GM21381 (cell line): Measurements from ENCODE around the gene CACNA1G.

Experiments used
- ATAC-seq: cut with Tn5 transposase; IDR thresholded peaks from one replicate; pipeline ENCODE4 v1.9.1; 2021; ENCODE audit warnings: mild to moderate bottlenecking, moderate library complexity; ENCODE audit not compliant: unreplicated experiment

Gene CACNA1G

GRCh38 chr17:50547035-50547735, 13.3 kb upstream of the CACNA1G start, which contains the start of gene SPATA20:
Gene SPATA20, plus strand, starts transcription at chr17:50547174. Its CDS starts 35 bp downstream, at chr17:50547209.
- peak; percentile 69 for ATAC-seq

DNA sequence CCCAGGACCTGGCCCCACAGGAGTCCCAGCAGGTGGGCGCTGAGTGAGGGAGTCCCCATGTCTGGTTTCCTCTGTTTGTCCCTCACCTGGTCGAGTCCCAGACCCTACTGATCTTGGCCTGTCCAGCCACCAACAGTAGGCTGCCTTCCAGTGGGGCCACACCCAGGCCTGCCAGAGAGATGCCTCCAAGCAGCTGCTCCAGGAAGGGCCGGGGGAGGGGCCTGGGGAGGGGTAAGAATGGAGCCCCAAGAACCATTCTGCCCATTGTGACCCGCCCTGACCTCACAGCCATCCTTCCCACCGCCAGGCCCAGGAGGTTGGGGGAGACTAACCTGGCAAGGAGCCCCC, 12.8 kb upstream of the CACNA1G start:
- ATAC-seq, result no peak

GRCh38 chr17:50548831-50549230, 11.7 kb upstream of the CACNA1G start:
- no peak for ATAC-seq

- no peak for ATAC-seq
Measured at GRCh38 chr17:50549256-50549941, 11.1 kb upstream of the CACNA1G start.

- no peak for ATAC-seq
Measured at GRCh38 chr17:50549969-50550368, 10.5 kb upstream of the CACNA1G start.

DNA sequence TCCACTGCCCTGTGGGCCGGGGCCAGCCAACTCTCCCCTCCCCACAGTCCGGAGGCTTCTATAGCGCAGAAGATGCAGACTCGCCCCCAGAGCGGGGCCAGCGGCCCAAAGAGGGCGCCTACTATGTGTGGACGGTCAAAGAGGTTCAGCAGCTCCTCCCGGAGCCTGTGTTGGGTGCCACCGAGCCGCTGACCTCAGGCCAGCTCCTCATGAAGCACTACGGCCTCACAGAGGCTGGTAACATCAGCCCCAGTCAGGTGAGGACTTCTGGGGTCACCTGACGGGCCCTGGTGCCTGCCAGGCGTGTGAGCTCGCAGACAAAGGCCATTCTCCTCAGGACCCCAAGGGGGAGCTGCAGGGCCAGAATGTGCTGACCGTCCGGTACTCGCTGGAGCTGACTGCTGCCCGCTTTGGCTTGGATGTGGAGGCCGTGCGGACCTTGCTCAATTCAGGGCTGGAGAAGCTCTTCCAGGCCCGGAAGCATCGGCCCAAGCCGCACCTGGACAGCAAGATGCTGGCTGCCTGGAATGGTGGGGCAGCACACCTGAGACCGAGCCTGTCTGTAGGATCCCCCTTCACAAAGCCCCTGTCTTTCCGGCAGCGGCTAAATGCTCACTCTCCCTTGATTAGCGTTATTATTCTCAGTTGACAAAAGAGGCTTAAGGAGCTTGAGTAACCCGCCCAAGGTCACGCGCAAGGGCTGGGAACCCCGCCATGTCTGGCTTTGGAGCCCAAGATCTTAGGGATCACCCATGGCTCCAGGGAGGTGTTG, 9.7 kb upstream of the CACNA1G start:
- ATAC-seq, result no peak

- no peak for ATAC-seq
Measured at GRCh38 chr17:50551433-50551815, 9.1 kb upstream of the CACNA1G start.

GRCh38 chr17:50551884-50552283, 8.6 kb upstream of the CACNA1G start:
- ATAC-seq, result no peak

GRCh38 chr17:50554201-50554600, 6.3 kb upstream of the CACNA1G start:
- ATAC-seq, result no peak

- ATAC-seq, result no peak
Measured at GRCh38 chr17:50556803-50557202, 3.7 kb upstream of the CACNA1G start.

GRCh38 chr17:50557630-50558029, 2.9 kb upstream of the CACNA1G start:
- no peak for ATAC-seq

DNA sequence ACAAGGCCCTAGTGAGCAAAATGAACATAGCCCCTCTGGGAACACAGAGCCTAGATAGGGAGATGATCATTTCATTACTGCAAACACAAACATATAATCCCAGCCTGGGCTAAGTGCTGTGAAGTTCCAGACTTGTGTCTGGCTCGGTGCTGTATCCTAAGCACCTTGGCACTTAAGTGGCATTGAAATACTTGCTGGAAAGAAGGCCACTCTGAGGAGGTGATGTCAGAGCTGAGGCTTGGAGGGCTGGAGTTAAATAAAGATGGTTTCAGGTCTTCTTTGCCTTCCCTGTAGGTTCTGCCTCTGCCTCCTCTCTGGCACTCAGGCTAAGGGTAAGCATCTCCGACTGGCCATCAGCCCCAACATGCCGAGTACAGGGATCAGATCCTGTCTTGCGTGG, 2.4 kb upstream of the CACNA1G start:
- ATAC-seq, result no peak

DNA sequence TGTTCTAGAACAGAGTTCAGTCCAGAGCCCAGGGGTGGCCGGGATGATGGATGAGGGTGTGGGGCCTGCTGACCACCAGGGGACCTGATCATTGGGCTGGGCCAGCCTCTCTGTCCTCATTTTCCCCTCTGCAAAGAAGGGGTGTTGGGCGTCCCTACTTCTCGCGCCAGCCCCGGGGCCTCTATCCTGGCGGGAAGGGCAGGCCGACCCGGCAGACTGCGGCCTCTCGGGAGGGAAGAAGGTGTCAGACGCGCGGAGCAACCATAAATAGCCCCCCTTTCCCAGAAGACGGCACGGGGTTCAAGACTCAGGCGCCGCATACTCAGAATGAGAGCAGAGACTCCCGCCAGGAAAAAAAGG, 2.0 kb upstream of the CACNA1G start:
- ATAC-seq, result no peak

DNA sequence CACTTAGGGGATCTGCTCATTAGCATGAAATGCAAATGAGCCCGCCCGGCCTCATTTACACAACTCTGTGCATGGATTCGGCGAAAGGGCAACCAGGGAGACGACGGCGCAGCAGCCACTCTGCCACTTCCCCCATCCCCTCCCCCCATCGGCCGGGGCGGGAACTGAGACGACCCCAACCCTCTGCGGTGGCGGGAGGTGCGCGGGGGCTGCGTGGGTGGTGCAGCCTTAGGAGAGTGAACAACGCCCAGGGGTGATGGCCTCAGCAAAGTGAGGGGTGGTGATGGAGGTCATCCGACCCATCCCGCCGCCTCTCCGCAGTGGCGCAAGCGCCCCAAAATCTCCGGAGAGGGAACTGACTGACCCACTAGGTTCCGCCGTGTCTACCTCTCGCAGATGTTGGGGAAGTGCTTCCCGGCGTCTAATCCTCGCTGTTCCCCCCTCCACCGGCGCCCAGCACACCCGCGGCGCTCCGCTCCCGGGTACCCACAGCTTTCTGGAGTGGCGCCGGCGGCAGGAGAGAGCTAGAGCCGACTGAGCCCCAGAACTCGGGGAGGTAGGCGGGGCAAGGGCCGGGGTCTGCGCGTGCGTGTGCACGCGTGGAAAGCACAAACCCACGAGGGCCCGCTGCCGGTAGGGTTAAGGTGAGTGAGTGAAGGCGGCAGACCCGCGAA, 1.4 kb upstream of the CACNA1G start:
- no peak for ATAC-seq

DNA sequence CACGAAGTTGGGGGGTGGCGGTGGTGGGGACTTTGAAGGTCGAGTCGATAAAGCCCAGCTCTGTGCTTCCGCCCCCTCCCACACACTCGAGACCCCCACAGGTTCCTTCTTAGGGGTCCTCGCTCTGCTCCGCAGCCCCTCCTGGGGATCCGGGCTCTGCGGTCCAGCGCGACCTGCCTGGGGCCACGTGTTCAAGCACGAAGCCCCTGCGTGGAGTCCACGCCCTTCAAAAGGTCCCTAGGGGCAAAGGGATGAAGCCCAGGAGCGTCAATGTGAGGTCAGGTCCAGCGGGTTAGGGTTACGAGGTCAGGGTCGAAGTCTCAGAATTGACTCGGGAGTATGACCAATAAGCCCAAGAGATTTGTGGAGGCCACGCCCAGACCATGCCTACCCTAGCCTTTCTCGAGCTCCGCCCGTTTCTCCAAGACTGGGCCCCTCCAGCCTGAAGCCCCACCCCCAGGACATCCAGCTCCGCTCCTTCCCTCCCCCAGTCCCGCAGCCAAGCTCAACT, 786 bp upstream of the CACNA1G start:
- ATAC-seq, result no peak

DNA sequence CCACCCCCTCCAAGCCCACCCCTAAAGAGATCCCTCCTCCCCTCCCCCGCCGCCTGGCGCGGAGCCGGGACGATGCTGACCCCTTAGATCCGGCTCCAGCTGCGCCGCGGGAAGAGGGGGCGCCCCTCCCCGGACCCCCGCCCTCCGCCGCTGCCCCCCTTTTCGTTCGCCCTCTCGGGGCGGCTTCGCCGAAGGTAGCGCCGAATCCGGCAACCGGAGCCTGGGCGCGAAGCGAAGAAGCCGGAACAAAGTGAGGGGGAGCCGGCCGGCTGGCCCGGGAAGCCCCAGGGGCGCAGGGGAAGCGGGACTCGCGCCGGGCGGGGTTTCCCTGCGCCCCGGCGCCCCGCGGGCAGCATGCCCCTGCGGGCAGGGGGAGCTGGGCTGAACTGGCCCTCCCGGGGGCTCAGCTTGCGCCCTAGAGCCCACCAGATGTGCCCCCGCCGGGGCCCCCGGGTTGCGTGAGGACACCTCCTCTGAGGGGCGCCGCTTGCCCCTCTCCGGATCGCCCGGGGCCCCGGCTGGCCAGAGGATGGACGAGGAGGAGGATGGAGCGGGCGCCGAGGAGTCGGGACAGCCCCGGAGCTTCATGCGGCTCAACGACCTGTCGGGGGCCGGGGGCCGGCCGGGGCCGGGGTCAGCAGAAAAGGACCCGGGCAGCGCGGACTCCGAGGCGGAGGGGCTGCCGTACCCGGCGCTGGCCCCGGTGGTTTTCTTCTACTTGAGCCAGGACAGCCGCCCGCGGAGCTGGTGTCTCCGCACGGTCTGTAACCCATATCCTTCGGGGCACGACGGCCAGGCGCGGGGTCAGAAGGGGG, 623 bp downstream of the CACNA1G start:
- no peak for ATAC-seq

DNA sequence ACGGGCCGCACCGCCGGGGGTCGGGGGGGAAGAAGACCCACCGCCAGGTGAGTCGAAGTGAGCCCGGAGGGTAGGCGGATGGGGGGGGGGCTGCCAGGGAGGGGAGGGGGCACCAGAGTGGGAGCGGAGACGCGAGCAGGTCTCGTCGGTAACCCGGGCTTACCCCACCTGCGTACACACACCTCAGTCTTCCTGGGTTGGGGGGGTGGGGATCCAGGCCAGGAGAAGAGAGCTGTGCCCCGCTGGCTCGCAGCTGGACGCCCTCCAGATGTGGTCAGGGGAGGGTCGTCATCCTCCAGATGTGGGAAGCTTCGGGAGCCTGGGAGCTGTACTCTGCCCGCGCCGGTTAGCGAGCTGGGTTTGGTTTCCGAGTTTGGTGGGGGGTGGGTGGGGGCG, 1.2 kb downstream of the CACNA1G start:
- ATAC-seq, result no peak

DNA sequence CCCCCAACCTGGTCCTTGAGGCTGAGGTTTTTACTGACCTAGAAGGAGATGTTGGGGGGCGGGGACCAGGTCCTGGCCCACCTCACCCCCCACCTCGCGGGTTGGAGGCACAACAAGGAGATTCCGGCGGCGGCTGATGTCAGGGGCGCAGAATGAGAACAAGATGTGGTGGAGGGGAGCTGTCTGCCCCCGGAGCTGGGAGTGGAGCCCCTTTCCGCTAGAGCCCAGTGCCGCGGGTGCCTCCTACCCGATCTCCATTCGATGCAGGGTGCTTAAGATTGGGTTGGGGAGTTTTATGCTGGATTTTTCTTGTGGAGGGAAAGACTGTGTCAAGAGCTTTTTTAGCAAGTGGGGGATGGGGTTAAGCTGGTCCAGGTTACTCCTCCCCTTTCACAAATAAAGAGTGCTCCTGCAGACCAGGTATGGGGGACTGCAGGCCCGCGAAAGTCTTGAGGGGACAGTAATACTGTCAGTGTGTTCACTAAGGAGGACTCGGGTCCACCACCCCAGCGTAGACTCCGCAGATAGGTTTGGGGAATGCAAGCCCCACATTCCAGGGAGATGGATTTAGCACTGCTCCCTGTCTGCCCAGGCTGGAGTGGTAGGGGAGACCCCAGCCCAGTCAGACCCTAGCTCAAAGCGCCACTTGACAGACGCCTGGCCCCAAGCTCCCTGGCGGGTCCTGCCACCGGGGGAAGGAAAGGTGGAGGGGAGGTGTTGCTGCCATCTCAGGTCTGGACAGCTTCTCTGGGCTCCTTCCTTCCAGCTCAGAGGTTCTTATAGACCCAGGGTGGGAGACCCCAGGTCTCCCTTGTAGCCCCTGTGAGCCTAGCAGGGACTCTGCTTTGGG, 2.0 kb downstream of the CACNA1G start:
- ATAC-seq, result no peak

DNA sequence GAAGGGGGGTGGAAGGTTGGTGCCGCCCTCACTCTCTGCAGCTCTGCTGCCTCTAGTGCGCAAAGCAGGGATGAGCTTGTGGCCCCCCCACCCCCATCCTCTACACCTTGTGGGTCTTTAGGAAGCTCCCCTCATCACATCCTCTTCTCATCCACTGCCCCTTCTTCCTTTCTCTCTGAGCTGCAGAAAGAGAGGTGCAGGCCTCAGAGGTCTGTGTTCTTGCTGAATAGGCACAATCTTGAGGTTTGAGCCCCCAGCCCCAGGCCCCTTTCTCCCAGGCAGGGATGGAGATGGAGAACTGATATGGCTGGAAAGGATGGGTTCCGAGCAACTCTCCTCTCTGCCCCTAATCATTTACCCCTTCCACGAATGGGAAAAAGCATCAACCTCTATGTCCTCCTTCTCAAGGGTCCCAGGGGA, 2.6 kb downstream of the CACNA1G start:
- no peak for ATAC-seq
